Esophagus squamous epithelium (tissue), 5 donors: ENCODE results near the gene PLA2G1B. TPM values are rescaled to one million over a fixed set of nuclear protein-coding genes. Genes with fewer than 3 reads are reported as not detected.

Experiments used
- DNase-seq: peaks from one replicate; lab custom pipeline; 2025; lab: John Stamatoyannopoulos, UW
- H3K27ac ChIP-seq, 4 donors: fragments of 200-600 bp; sonication (generic); one replicate each; pipeline ENCODE4 v1.5.1; 2016 to 2019; ENCODE audit warnings: mild to moderate bottlenecking in 1 of 4
- H3K27me3 ChIP-seq, 4 donors: fragments of 200-600 bp; sonication (generic); 1 replicate in 3 of 4; 2 replicates in 1 of 4; pipeline versions ENCODE4 v1.5.1 to v1.6.0; 2017 to 2021; ENCODE audit warnings: antibody characterized with exemption in 1 of 4
- H3K36me3 ChIP-seq, 3 donors: fragments of 200-600 bp; sonication (generic); one replicate each; pipeline ENCODE4 v1.5.1; 2016 to 2019
- H3K4me1 ChIP-seq, 3 donors: fragments of 200-600 bp; sonication (generic); one replicate each; pipeline ENCODE4 v1.5.1; 2017 to 2019
- H3K4me3 ChIP-seq, 4 donors: fragments of 200-600 bp; sonication (generic); 1 replicate in 3 of 4; 2 replicates in 1 of 4; pipeline ENCODE4 v1.5.1; 2016 to 2019; ENCODE audit warnings: mild to moderate bottlenecking in 2 of 4, moderate library complexity in 1 of 4
- H3K9me3 ChIP-seq, 3 donors: fragments of 200-600 bp; sonication (generic); one replicate each; pipeline ENCODE4 v1.5.1; 2016 to 2019
- POLR2A ChIP-seq, 4 donors: fragments of 450-650 bp; IDR thresholded peaks; one replicate each; pipeline ENCODE4 v1.6.1; 2017; ENCODE audit warnings: antibody characterized with exemption in 4 of 4, mild to moderate bottlenecking in 4 of 4, moderate library complexity in 3 of 4
- WGBS, 2 donors: methylation state at CpG; one replicate each; pipeline ENCODE4 v1.1.5; 2018; 5-methylcytosine and 5-hydroxymethylcytosine counted together
- intact Hi-C: fragments of 100-400 bp; cut with DNase I; formaldehyde crosslinking; loops from one replicate; pipeline ENCODE4 v1.15.0; 2022
- small RNA-seq, 4 donors: library from RNA; depleted of rRNA; stranded (forward); fragments of <200 nt; gene quantifications; one replicate each; pipeline ENCODE3, GENCODE V24; 2016
- total RNA-seq, 4 donors: library from RNA; depleted of rRNA; stranded (reverse); fragments of >200 nt; gene quantifications; one replicate each; pipeline ENCODE4 v1.1.0, GENCODE V29; 2016
- TF ChIP-seq, protein P1 (sequence below), 6 experiments: fragments of 450-650 bp in 4 of 6; fragments of 200-600 bp in 2 of 6; sonication (generic) in 2 of 6; IDR thresholded peaks; one replicate each; pipeline ENCODE4 v1.5.1; 2016 to 2019; ENCODE audit warnings: antibody characterized with exemption in 6 of 6, mild to moderate bottlenecking in 4 of 6, moderate library complexity in 4 of 6
- donor health status: DM: yes; HTN: yes; CAD: no.

PLA2G1B gene
- total RNA-seq, 4 donors from 2014 or later, result not detected

- no peaks in the 10 kb centered on the region for H3K36me3 ChIP-seq
- peaks cover 7 to 27% (median 8%) of the 10 kb centered on the region in 3 donors for H3K4me1 ChIP-seq
- no peak for TF ChIP-seq POLR2A (IDR thresholded peaks at IDR 0.05)
- TF ChIP-seq, protein P1, sequence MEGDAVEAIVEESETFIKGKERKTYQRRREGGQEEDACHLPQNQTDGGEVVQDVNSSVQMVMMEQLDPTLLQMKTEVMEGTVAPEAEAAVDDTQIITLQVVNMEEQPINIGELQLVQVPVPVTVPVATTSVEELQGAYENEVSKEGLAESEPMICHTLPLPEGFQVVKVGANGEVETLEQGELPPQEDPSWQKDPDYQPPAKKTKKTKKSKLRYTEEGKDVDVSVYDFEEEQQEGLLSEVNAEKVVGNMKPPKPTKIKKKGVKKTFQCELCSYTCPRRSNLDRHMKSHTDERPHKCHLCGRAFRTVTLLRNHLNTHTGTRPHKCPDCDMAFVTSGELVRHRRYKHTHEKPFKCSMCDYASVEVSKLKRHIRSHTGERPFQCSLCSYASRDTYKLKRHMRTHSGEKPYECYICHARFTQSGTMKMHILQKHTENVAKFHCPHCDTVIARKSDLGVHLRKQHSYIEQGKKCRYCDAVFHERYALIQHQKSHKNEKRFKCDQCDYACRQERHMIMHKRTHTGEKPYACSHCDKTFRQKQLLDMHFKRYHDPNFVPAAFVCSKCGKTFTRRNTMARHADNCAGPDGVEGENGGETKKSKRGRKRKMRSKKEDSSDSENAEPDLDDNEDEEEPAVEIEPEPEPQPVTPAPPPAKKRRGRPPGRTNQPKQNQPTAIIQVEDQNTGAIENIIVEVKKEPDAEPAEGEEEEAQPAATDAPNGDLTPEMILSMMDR (IDR thresholded peaks at IDR 0.05), result no peak
- H3K27ac ChIP-seq, result no peak overlapping the region
- H3K9me3 ChIP-seq, result no peaks in the 10 kb centered on the region
- WGBS, 2 donors, result 38 to 52% methylated on average over 6 of the region's 7 CpGs
- no peak for DNase-seq
- H3K4me3 ChIP-seq, result no peak overlapping the region
- intact Hi-C loops, result no loop called here
- H3K27me3 ChIP-seq, result no peaks in the 10 kb centered on the region
Observed at GRCh38 chr12:120286768-120287490, 40.6 kb downstream of the PLA2G1B start.

DNA sequence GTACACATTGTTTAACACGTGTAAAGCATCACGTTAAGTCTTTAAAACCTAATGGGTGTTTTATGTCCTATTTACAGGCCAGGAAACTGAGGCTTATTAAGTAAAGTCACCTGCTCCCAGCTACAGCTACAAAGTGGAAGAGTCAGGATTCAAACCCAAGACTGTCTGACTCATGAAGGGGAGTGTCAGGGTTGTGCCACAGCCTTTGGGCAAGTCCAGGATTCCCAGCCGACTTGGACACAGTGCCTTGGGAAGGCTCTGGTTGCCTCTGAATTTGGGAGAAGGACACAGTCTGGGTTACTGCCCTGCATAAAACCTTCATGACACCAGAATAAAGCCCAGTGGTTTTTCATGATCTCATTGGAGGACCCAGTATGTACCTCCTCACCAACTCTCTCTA is 43.2 kb downstream of the PLA2G1B start:
- H3K36me3 ChIP-seq, result no peaks in the 10 kb centered on the region
- TF ChIP-seq, protein P1 (IDR thresholded peaks at IDR 0.05), result no peak
- TF ChIP-seq POLR2A (IDR thresholded peaks at IDR 0.05), result no peak
- no peak for DNase-seq
- H3K4me1 ChIP-seq, result peaks cover 0 to 11% (median 0%) of the 10 kb centered on the region in 3 donors
- intact Hi-C loops, result no loop called here
- 66 to 72% methylated on average over 3 of the region's 3 CpGs for WGBS, 2 donors
- no peaks in the 10 kb centered on the region for H3K27me3 ChIP-seq
- H3K27ac ChIP-seq, result no peak overlapping the region
- no peaks in the 10 kb centered on the region for H3K9me3 ChIP-seq
- H3K4me3 ChIP-seq, result no peak overlapping the region

GRCh38 chr12:120283318-120283717 is 44.3 kb downstream of the PLA2G1B start:
- WGBS, 2 donors, result 77 to 85% methylated on average over 7 of the region's 7 CpGs
- DNase-seq, result no peak
- intact Hi-C loops, result no loop called here
- no peaks in the 10 kb centered on the region for H3K36me3 ChIP-seq
- peaks cover 0 to 11% (median 0%) of the 10 kb centered on the region in 3 donors for H3K4me1 ChIP-seq
- no peaks in the 10 kb centered on the region for H3K9me3 ChIP-seq
- H3K4me3 ChIP-seq, result no peak overlapping the region
- no peak for TF ChIP-seq POLR2A (IDR thresholded peaks at IDR 0.05)
- TF ChIP-seq, protein P1 (IDR thresholded peaks at IDR 0.05), result no peak
- no peaks in the 10 kb centered on the region for H3K27me3 ChIP-seq
- H3K27ac ChIP-seq, result no peak overlapping the region

DNA sequence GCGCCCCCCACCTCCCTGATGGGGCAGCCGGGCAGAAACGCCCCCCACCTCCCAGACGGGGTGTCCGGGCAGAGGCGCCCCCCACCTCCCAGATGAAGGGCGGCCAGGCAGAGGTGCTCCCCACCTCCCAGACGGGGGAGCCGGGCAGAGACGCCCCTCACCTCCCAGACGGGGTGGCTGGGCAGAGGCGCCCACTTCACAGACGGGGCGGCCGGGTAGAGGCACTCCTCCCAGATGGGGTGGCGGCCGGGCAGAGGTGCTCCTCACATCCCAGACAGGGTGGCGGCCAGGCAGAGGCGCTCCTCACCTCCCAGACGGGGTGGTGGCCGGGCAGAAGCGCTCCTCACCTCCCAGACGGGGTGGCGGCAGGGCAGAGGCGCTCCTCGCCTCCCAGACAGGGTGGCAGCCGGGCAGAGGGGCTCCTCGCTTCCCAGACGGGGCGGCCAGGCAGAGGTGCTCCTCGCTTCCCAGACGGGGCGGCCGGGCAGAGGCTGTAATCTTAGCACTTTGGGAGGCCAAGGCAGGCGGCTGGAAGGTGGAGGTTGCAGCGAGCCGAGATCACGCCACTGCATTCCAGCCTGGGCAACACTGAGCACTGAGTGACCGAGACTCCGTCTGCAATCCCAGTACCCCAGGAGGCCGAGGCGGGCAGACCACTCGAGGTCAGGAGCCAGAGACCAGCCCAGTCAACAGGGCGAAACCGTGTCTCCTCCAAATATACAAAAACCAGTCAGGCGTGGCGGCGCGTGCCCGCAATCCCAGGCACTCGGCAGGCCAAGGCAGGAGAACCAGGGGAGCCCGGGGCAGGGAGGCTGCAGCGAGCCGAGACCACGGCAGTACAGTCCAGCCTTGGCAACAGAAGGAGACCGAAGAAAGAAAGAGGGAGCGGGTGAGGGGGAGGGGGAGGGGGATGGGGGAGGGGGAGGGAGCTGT is 49.2 kb downstream of the PLA2G1B start:
- TF ChIP-seq POLR2A (IDR thresholded peaks at IDR 0.05), result no peak
- Histone ChIP-seq H3K9me3 (no peaks in the 10 kb centered on the region), H3K27ac (no peak overlapping the region), H3K4me1 (no peaks in the 10 kb centered on the region), H3K27me3 (no peaks in the 10 kb centered on the region), H3K4me3 (no peak overlapping the region), H3K36me3 (no peaks in the 10 kb centered on the region)
- WGBS, 2 donors, result 73 to 96% methylated on average over 5 to 7 of the region's 57 CpGs
- no peak for DNase-seq
- intact Hi-C loops, result no loop called here

- Histone ChIP-seq H3K27ac (no peak overlapping the region), H3K4me1 (no peaks in the 10 kb centered on the region), H3K36me3 (no peaks in the 10 kb centered on the region), H3K27me3 (no peaks in the 10 kb centered on the region), H3K4me3 (no peak overlapping the region), H3K9me3 (no peaks in the 10 kb centered on the region)
- TF ChIP-seq, protein P1 (IDR thresholded peaks at IDR 0.05), result no peak
- TF ChIP-seq POLR2A (IDR thresholded peaks at IDR 0.05), result no peak
- intact Hi-C loops, result no loop called here
- WGBS, 2 donors, result 93 to 94% methylated on average over 6 of the region's 6 CpGs
- no peak for DNase-seq
Observed at GRCh38 chr12:120276734-120277133, 50.8 kb downstream of the PLA2G1B start.

Small RNAs within 50 kb of the gene (small RNA-seq; reads per million reads assigned to genes)
- 639 to 2,603 (median 1,506) reads per million in 4 donors for gene RNU4-1
- 337 to 2,247 (median 938) reads per million in 4 donors for gene RNU4-2
- gene RNU6-1088P, result 0 reads per million in 4 donors

Other genes with a start within 250 kb of the PLA2G1B start
- 10 to 100 TPM; 25.8 to 38.9 (median 32.0) TPM for gene RAB35, start 211.0 kb downstream of the PLA2G1B start, total RNA-seq
- 100 to 1,000 TPM in 1 of 4 donors, 10 to 100 TPM in 3; 39.5 to 117 (median 63.7) TPM for gene GCN1, start 133.1 kb downstream of the PLA2G1B start, total RNA-seq
- gene RPLP0, start 126.7 kb downstream of the PLA2G1B start, total RNA-seq, result 1,000 to 10,000 TPM; 3,136 to 5,114 (median 4,044) TPM
- 10 to 100 TPM; 18.2 to 44.4 (median 21.4) TPM for gene PXN, start 62.0 kb downstream of the PLA2G1B start, total RNA-seq
- gene RNU4-2, start 35.9 kb downstream of the PLA2G1B start, total RNA-seq, result under 1 TPM in 3 of 4 donors, not detected in 1; under 0.01 TPM
- under 1 TPM in 3 of 4 donors, not detected in 1; under 0.01 TPM for gene RNU4-1, start 34.5 kb downstream of the PLA2G1B start, total RNA-seq
- gene SIRT4, start 25.5 kb downstream of the PLA2G1B start, total RNA-seq, result 1 to 10 TPM in 1 of 4 donors, under 1 TPM in 1, not detected in 2; 0.70 to 5.0 TPM
- gene MSI1, start 41.4 kb upstream of the PLA2G1B start, total RNA-seq, result under 1 TPM in 2 of 4 donors, not detected in 2; 0.09 to 0.19 TPM
- 100 to 1,000 TPM; 515 to 809 (median 685) TPM for gene COX6A1, start 110.3 kb upstream of the PLA2G1B start, total RNA-seq
- 10 to 100 TPM in 3 of 4 donors, 1 to 10 TPM in 1; 7.1 to 39.3 (median 23.3) TPM for gene TRIAP1, start 118.6 kb upstream of the PLA2G1B start, total RNA-seq
- gene GATC, start 118.7 kb upstream of the PLA2G1B start, total RNA-seq, result 10 to 100 TPM in 3 of 4 donors, 1 to 10 TPM in 1; 8.1 to 19.8 (median 14.2) TPM
- 100 to 1,000 TPM in 1 of 4 donors, 10 to 100 TPM in 3; 85.6 to 128 (median 93.2) TPM for gene SRSF9, start 142.0 kb upstream of the PLA2G1B start, total RNA-seq
- gene DYNLL1, start 168.3 kb upstream of the PLA2G1B start, total RNA-seq, result 100 to 1,000 TPM; 368 to 605 (median 490) TPM
- gene COQ5, start 201.4 kb upstream of the PLA2G1B start, total RNA-seq, result 10 to 100 TPM; 12.2 to 27.7 (median 20.3) TPM
- 100 to 1,000 TPM in 3 of 4 donors, 10 to 100 TPM in 1; 93.9 to 163 (median 120) TPM for gene RNF10, start 206.6 kb upstream of the PLA2G1B start, total RNA-seq